NCI-H345 (cell line): ENCODE results near the gene ZNF280D.
"Not testable (repeated sequence)": the region's sequence is repeated elsewhere in the genome, so short reads cannot be mapped to it uniquely, and the experiment has no call there.

Experiments used
- DNase-seq: peaks from one replicate; lab custom pipeline; 2025; lab: John Stamatoyannopoulos, UW

The ZNF280D gene

DNA sequence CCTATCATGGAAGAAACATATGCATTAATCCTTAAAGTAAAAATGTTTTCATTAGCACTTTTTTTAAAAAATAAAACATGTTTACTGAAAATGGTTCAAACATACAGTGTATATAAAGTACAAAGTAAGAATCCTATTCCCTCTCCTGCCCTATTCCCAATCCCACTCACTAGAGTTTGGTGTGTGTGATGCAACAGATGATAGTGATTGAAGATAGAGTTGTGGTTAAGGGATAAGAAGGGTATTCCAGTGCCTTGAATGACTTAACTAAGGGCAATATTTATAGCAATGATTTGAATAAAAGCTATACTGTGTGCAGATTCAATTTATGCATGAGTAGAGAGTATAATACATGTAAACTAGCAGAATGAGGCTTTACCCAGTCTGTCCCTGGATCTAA, 18.1 kb downstream of the ZNF280D start:
- DNase-seq, result no peak

DNA sequence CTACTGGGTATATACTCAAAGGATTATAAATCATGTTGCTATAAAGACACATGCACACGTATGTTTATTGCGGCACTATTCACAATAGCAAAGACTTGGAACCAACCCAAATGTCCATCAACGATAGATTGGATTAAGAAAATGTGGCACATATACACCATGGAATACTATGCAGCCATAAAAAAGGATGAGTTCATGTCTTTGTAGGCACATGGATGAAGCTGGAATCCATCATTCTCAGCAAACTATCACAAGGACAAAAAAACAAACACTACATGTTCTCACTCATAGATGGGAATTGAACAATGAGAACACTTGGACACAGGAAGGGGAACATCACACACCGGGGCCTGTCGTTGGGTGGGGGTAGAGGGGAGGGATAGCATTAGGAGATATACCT, 23.8 kb downstream of the ZNF280D start:
- DNase-seq, result not testable (repeated sequence)

DNA sequence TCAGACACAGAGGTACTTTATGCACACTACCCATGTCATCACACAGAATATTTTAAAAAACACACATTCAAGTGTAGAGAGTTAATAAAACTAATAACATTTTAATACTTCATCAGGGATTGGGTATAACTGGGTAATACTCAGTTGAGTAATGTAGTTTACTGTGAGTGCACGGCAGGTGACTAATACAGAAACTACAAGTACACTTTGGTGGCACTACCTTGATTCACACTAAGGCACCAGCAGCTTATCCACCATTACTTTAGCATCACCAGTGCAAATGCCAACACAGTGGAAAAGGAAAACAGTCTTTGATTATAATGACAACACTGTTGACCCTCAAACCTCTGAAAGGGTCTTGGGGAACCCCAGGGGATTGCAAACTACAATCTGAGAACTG, 33.6 kb downstream of the ZNF280D start:
- DNase-seq, result no peak

DNA sequence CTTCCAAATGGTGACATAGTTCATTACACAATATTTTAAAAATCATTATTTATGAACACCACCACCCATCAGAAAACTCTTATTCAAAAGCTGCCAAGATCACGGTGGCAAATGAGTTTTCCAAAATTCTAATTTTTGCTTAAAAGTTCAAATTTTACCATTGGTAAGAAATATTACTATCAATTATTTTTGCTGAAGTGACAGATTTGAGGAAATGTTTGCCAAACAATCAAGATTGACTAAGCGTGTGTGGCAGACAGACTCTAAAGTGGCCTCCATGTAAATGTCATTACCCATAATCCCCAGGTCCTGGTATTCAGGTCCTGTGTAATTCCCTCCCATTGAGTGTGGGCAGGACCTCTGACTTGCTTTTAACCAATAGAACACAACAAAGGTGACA, 35.0 kb downstream of the ZNF280D start:
- DNase-seq, result no peak

DNA sequence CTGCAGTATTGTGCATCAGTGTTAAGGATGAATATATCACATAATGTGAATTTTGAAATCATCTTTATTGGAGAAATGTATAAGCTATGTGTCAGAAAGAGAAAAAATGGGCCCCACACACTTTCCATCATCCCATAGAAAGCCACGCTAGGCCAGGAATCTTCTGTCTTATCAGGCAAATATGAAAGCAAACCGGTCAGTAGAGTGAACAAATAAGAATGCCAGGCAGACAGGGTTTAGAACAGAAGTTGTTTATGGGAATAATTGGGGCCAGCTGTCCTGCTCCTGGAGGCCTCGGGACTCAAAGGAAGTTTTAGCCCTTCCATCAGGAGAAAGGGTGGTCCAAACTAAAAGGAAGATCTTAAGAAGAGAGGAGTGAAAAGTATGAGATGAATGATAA, 39.5 kb downstream of the ZNF280D start:
- no peak for DNase-seq

DNA sequence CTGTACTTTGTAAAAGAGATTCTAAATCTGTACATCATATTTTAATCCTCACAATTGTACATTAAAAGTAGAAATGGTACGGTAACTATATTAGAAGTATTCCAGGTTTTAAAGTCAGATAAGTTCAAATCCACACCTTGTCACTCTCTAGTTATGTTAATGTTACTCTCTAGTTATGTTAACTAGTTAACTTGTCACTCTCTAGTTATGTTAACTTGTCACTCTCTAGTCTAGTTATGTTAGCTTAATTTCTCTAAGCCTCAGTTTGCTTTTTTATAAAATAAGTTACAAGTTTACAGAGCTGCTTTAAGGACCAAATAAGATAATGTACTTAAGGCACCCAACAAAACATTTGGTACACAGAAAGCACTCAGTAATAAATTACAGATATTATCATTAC, 42.6 kb downstream of the ZNF280D start:
- no peak for DNase-seq

DNA sequence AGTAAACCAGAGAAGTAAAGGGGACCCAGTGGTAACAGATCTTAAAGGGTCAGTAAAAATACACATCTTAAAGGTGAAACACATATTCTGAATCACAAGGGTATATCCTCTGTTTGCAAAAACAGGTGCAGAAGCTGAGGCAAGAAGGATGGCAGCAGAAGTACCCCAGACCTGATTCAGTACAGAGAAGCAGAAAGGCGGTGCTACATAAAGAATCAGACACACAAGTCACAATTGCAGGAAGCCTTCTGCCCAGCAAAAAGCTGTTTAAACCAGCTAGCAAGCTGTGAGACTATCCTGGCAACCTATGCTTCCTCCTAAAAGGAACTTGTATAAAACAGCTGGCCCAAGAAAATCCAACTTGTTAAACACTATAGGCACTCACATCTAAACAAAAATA, 49.4 kb downstream of the ZNF280D start:
- DNase-seq, result no peak

DNA sequence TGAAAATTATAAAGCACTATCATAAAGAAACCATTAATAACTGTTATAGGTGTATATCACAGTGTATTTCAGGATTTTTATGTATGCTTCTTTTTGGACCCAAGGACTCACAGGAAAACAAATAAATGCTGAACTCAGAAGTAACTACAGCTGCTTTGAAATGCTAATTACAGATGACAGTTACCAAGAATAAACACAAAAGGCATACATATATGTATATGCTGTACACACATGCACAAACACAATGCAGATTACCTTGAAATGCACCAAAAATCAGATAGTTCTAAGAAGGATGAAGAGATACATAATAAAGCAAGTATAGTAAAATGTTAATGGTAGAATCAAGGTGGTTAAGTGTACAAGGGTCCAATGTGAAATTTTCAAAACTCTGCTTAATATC, 52.2 kb downstream of the ZNF280D start:
- DNase-seq, result no peak

DNA sequence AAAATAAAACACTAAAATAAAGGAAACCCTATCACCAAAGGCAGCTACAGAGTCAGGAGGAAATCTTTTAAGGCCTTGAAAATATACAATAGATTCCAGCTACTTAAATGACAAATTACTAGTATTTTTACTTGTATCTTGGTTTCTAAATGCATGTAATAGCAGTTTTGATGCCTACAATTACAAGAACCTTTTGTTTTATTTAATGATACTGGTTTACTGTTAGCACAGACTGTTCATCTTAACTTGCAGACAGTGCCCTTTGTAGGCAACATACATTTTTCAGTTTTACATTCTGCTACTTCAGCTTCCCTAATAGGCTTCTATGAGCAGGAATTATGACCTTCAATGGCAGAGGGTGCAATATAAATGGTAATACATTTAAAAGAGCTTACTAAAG, 54.1 kb downstream of the ZNF280D start:
- DNase-seq, result no peak

DNA sequence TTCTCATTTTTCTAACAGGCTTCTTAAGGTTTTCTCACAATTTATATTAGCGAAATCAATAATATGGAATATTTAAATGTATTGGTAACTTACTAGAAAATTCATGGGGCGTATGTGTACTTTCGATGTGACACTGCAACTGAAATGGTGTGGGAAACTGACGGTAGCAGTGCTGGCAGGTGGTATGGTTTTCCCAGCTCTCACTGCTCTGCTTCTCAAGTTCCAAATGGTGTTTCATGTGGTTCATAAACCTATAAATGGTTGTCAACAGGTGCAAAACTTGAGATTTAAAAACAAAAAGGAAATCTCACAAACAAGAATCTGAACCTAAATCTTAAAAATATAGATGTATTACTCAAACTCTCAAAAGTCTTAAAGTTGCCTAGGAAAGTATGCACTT, 54.7 kb downstream of the ZNF280D start:
- no peak for DNase-seq

DNA sequence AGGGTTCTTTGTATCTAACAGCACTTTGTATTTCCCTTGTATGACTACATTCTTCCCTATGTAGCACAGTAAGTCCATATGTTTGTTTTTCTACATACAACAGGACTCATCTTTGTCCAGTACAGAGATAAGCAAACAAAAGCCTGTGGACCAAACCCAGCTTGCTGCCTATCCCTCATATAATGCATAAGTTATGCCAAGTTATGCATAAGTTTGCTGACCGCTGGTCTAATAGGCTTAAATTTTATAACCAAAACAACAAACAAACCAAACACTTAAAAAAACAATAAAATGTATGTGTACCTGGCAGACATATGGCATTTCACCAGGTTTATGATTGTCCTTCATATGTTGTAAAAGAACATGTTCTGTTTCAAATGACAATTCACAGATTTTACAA, 56.0 kb downstream of the ZNF280D start:
- DNase-seq, result no peak

DNA sequence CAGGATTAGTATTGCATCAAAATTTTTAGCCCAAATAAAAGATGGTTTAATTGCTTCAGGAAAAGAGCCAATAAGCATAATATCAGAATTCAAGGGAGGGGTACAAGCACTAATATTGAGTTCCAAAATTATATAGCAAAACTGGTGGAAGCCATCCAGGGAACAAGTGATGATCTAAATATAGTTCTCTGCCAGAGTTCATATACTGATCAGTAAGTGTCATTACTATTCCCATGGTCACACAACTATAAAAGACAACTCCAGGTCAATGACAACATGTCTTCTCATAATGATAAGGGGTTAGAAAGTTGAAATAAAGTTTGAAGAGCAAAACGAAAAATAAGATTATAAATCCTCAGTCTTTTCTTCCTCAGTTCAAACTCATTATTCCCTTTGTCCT, 57.4 kb downstream of the ZNF280D start:
- no peak for DNase-seq

DNA sequence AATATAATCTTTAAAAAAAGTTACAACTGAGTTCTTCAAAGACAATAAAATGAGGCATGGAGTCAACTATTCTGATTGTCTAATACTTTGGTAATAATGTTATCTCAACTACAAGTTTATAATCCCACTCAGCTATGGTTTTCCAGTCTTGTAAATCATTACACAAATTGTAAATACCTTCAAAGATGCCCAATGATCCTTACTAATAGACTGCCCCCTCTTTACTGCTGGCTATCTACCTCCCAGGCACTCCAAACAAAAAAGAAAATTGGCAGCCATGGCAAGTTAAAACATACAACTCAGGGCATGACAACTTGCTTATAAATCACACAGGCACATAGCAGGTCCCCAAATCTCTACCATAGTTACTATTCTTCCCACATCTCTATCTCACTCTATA, 58.5 kb downstream of the ZNF280D start:
- no peak for DNase-seq

DNA sequence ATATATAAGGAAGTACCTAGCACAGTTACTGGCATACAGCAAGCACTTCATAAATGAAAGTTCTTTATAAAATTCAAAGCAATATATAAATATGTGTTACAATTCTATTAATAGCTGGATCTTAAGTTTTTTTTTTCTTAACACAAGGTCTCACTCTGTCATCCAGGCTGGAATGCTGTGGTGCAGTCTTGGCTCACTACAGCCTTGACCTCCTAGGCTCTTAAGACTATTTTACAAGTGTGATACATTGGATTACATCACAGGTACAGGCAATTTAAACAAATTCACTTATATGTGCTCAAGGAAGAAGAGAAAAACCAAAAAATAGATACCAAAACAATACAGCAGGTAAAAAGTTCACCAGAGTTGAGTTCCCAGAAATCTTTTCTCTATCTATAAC, 60.6 kb downstream of the ZNF280D start:
- no peak for DNase-seq

DNA sequence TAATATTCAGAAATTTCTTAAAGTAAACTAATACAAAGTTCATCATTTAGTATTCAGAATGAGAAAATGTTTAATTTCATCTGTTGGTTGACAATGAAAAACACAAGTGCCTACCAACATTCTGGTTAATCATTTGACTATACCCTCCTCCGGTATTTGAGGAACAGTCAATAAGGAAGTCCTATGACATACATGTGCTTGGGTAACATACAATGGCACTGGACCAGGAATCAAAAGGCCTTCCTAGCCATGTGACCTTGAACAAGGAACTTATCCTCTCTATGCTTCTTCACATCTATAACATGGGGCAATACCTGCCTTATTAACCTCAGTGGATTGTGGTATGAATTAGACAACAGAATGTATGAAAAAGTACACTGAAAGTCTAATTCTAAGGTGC, 65.8 kb downstream of the ZNF280D start:
- no peak for DNase-seq

DNA sequence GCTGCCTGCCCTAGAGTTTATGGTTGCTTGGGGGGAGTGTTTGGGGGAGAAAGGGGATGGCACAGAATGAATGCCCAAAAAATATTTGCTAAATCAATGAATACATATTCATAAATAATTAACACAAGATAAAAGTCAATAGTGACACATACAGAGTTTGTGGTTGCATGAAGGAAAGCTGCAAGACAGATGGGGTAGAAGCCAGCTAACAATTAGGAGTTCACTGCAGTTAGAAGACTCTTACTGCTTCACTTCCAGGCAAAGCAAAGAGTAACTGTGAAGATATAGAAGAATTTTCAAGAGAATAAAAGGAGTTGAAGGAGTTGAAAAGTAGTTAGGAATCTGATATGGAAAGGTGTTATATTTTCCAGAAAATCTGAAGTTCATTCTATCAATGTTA, 72.4 kb downstream of the ZNF280D start:
- DNase-seq, result no peak

DNA sequence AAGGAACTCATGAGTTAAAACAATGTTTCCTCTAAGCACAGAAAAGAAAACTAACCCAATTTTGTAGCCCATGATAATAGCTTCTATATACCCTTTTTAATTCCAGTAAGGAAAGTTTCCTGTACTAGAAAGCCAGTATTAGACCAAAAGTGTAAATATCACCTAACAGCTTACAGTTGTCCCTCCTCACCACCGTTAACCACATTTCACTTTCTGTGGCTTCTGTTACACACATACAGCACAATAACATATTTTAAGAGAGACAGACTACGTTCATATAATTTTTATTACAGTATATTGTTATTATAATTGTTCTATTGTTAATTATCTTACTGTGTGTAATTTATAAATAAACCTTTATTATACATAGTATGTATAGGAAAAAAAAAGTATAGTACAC, 74.1 kb downstream of the ZNF280D start:
- no peak for DNase-seq

DNA sequence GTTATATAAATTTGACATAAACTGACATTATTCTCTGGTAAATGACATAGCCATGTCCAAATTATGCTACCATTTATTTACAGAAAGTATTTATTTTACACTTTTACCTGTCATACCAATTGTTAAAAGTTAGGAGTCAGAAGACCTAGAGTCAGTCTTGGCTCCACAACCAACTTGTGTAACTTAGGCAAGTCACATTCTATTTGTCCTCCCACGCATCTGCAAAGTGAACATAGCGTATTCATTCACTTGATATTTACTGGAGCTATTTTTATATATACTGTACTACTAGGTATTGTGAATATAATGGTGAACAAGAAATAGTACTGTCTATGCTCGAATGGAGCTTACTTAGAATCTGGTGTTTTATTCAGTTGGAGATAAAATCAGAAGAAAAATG, 78.7 kb downstream of the ZNF280D start:
- no peak for DNase-seq

DNA sequence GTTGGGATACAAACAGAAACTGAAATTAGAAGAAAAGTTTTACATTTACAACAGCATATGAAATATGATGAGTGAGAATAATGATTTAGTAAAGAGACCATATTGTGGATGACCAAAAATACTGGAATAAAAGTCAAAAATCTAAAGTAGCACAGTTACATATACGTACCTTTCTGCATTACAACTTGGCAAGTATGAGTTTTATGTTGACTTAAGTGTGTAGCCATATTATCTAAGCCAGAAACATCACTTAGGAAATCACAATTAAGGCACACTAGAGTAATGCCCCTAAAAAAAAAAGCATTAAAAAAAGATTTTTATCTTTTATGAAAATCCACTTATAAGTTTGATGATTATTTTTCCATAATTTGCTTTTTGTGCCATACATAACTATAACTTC, 79.1 kb downstream of the ZNF280D start:
- no peak for DNase-seq

DNA sequence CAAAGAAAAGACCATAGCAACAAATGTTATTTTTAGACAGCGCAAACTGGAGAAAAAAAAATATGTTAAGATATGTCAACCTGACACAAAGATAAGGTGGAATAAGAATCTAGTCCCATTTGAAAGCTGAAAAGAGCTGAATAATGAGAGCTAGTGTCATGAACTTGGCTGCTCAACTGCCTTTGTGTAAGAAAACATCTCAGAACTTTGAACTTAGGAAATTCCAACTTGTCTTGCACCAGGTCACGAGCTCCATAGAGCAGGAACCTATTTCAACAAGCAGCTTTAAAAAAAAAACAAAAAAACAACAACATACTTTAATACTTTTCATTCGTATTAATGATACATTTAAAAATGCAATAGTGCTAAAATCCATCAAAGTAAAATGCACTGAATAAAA, 79.5 kb downstream of the ZNF280D start:
- DNase-seq, result no peak

DNA sequence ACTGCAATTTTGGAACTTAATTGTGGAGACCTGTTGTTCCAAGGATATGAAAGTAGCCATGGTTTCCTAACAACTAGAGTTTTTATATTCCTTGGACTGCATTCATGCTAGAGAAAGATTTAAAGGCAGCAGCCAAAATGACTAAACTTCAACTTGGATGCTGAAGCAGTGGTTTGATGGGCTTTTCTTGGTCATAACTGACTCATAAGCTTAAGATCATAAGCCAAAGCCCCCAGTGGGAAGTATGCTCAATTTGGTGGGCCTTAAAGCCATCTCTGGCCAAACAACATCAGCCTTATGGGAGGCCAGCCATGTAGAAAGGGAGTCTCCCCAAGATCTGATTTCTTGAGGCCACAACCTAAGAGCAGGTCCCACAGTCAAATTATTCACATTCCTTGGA, 80.2 kb downstream of the ZNF280D start:
- DNase-seq, result no peak

DNA sequence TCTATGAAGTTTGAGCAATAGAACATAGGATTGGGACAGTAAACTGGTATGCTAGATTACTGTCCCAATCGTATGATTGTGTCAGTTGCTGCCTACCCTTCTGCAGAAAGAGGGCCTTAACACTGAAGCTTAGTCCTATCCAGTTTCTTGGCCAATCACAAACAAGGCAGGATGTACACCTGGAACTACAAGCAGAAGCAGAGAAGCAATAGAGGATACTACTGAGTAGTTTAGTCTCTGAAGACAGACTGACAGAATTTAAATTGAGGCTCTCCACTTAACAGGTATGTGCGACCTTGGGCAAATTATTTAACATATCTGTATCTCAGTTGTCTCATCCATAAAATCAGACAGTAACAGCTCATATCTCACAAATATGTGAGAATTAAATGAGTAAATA, 85.0 kb downstream of the ZNF280D start:
- DNase-seq, result no peak

DNA sequence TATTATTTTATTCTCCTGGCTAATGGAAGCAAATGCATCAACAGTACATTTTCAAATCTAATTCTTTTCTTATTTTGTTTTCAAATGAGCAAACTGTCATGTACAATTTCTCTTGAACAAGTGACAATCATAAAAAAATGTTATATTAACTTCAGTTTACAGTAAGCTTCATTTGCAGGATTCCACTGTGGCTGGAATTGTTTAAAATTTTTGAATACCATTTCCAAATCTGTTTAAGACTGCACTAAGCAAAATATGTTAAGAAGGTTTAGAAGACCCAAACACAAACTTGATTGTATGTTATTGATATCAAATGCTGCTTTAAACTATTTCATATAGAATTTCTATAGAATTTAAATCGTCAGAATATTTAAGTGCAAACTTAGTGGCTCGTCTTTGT, 92.8 kb downstream of the ZNF280D start:
- no peak for DNase-seq

DNA sequence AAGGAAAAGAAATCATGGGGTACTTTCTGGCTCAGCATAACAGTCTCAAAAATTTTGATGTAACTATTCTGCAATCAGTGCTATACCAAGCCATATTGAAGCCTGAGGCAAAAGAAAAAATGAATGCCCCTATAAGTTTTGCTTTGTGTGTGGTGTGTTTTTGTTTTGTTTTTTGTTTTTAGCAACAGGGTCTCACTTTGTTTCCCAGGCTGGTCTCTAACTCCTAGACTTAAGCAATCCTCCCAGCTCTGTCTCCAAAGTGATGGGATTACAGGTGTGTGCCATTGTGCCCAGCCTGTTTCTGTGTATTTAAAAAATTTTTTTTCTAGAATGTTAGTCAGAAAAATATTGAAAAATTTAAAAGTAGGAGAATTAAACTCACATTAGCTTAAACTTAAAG, 93.2 kb downstream of the ZNF280D start:
- DNase-seq, result no peak

DNA sequence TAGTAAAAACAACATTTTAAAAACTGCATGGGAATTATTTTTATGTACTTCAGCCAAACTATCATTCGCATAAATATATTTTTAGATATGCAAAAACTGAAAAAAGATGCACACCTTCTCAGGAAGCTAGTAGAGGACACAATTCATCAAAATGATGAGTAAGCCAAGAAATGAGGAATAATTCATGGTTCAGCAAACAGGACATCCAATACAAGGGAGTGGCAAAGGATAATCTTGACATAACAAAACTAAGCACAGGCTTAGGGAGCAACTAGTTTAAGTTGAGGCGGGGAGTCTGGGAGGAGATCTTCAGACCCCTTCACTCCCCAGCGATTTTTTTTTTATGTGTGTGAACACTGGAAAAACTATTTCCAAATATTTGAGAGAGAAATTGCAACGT, 93.7 kb downstream of the ZNF280D start:
- DNase-seq, result no peak
